H9 (cell line): ENCODE data around the gene CLBA1. TPM values are rescaled to one million over a fixed set of nuclear protein-coding genes. Genes with fewer than 3 reads are reported as not detected.

Experiments
- DNase-seq: peaks from one replicate; pipeline ENCODE4 v3.0.0-alpha.2; 2017
- H2AFZ ChIP-seq: one replicate; pipeline ENCODE4 v1.6.1; 2013; ENCODE audit warnings: mild to moderate bottlenecking, low read length, control low read depth, moderate library complexity
- H2AK5ac ChIP-seq: 2 replicates; pipeline ENCODE4 v1.6.1; 2013; ENCODE audit warnings: low read length, control low read depth, mixed read lengths; ENCODE audit not compliant: insufficient read length
- H2BK120ac ChIP-seq: one replicate; pipeline ENCODE4 v1.6.1; 2013; ENCODE audit warnings: low read depth, mild to moderate bottlenecking, low read length, control low read depth, inconsistent platforms; ENCODE audit not compliant: poor library complexity, severe bottlenecking
- H2BK12ac ChIP-seq: 2 replicates; pipeline ENCODE4 v1.6.1; 2013; ENCODE audit warnings: low read length, control low read depth, mixed read lengths, low read depth; ENCODE audit not compliant: insufficient read length
- H2BK15ac ChIP-seq: 2 replicates; pipeline ENCODE4 v1.6.1; 2013; ENCODE audit warnings: low read depth, low read length, control low read depth
- H2BK20ac ChIP-seq: one replicate; pipeline ENCODE4 v1.6.1; 2013; ENCODE audit warnings: low read depth, mild to moderate bottlenecking, low read length, control low read depth, inconsistent platforms; ENCODE audit not compliant: poor library complexity, severe bottlenecking
- H2BK5ac ChIP-seq: 2 replicates; pipeline ENCODE4 v1.6.1; 2013; ENCODE audit warnings: low read length, control low read depth, mixed read lengths; ENCODE audit not compliant: insufficient read length
- H3K14ac ChIP-seq: 2 replicates; pipeline ENCODE4 v1.6.1; 2013; ENCODE audit warnings: low read length, control low read depth; ENCODE audit not compliant: insufficient read depth
- H3K18ac ChIP-seq: 2 replicates; pipeline ENCODE4 v1.6.1; 2013; ENCODE audit warnings: low read depth, mild to moderate bottlenecking, mixed read lengths, low read length, control low read depth; ENCODE audit not compliant: insufficient read length
- H3K23ac ChIP-seq: 2 replicates; pipeline ENCODE4 v1.6.1; 2013; ENCODE audit warnings: low read length, control low read depth, mixed read lengths, low read depth; ENCODE audit not compliant: insufficient read length
- H3K23me2 ChIP-seq: 2 replicates; pipeline ENCODE4 v1.6.1; 2013; ENCODE audit warnings: low read depth, mild to moderate bottlenecking, mixed read lengths, low read length, control low read depth; ENCODE audit not compliant: insufficient read length, poor library complexity, severe bottlenecking
- H3K27ac ChIP-seq: 2 replicates; pipeline ENCODE4 v1.5.1; 2013; ENCODE audit warnings: low read length, control low read depth, mixed read lengths, low read depth; ENCODE audit not compliant: insufficient read length
- H3K27me3 ChIP-seq: 2 replicates; pipeline ENCODE4 v1.6.1; 2013; ENCODE audit warnings: low read length, control low read depth, inconsistent platforms; ENCODE audit not compliant: insufficient read depth
- H3K4ac ChIP-seq: 2 replicates; pipeline ENCODE4 v1.6.1; 2013; ENCODE audit warnings: low read depth, mild to moderate bottlenecking, control low read depth, inconsistent platforms, low read length, moderate library complexity
- H3K4me1 ChIP-seq: 2 replicates; pipeline ENCODE4 v1.6.1; 2013; ENCODE audit warnings: low read length, control low read depth, inconsistent platforms; ENCODE audit not compliant: insufficient read depth
- H3K4me2 ChIP-seq: 2 replicates; pipeline ENCODE4 v1.6.1; 2013; ENCODE audit warnings: low read length, control low read depth, mixed read lengths; ENCODE audit not compliant: insufficient read length, insufficient read depth
- H3K56ac ChIP-seq: 2 replicates; pipeline ENCODE4 v1.6.1; 2013; ENCODE audit warnings: low read depth, mild to moderate bottlenecking, mixed read lengths, low read length, control low read depth; ENCODE audit not compliant: insufficient read length
- H3K79me1 ChIP-seq: 2 replicates; pipeline ENCODE4 v1.6.1; 2013; ENCODE audit warnings: low read depth, mild to moderate bottlenecking, moderate library complexity, low read length, control low read depth, inconsistent platforms; ENCODE audit not compliant: insufficient read depth, poor library complexity, severe bottlenecking
- H3K79me2 ChIP-seq: 2 replicates; pipeline ENCODE4 v1.6.1; 2013; ENCODE audit warnings: low read length, control low read depth, inconsistent platforms; ENCODE audit not compliant: insufficient read depth
- H3K9ac ChIP-seq: 2 replicates; pipeline ENCODE4 v1.6.1; 2013; ENCODE audit warnings: low read length, control low read depth, mixed read lengths; ENCODE audit not compliant: insufficient read length; ENCODE audit errors: extremely low read depth
- H3K9me3 ChIP-seq: one replicate; pipeline ENCODE4 v1.6.1; 2013; ENCODE audit warnings: low read depth, low read length, inconsistent platforms; ENCODE audit not compliant: control insufficient read depth
- H3T11ph ChIP-seq: one replicate; pipeline ENCODE4 v1.6.1; 2013; ENCODE audit warnings: mild to moderate bottlenecking, low read length, control low read depth, inconsistent platforms
- H4K20me1 ChIP-seq: one replicate; pipeline ENCODE4 v1.6.1; 2013; ENCODE audit not compliant: control insufficient read depth, insufficient read length, insufficient read depth
- H4K5ac ChIP-seq: 2 replicates; pipeline ENCODE4 v1.6.1; 2013; ENCODE audit warnings: low read depth, mild to moderate bottlenecking, mixed read lengths, low read length, control low read depth; ENCODE audit not compliant: insufficient read length
- H4K8ac ChIP-seq: replicated peaks from 2 replicates; pipeline ENCODE4 v1.6.1; 2013; ENCODE audit warnings: low read length, control low read depth, mixed read lengths, low read depth; ENCODE audit not compliant: insufficient read length
- H4K91ac ChIP-seq: 2 replicates; pipeline ENCODE4 v1.6.1; 2013; ENCODE audit warnings: low read depth, mild to moderate bottlenecking, moderate library complexity, mixed read lengths, low read length, control low read depth; ENCODE audit not compliant: insufficient read length
- H3K27ac Mint-ChIP-seq, 3 experiments: 2 replicates in 2 of 3; 3 replicates in 1 of 3; pipeline ENCODE4 v1.8.0; 2020 to 2021; ENCODE audit warnings: mixed read lengths in 3 of 3, mild to moderate bottlenecking in 1 of 3, moderate library complexity in 1 of 3
- H3K27me3 Mint-ChIP-seq: 2 replicates; pipeline ENCODE4 v1.8.0; 2021; ENCODE audit warnings: low read depth, mild to moderate bottlenecking, moderate library complexity, mixed read lengths
- H3K36me3 Mint-ChIP-seq, 3 experiments: 2 replicates in 2 of 3; 3 replicates in 1 of 3; pipeline ENCODE4 v1.8.0; 2020 to 2021; ENCODE audit warnings: low read depth in 3 of 3, mixed read lengths in 3 of 3; ENCODE audit not compliant: insufficient read depth in 1 of 3
- H3K4me1 Mint-ChIP-seq, 2 experiments: 2 replicates each; pipeline ENCODE4 v1.8.0; 2020; ENCODE audit warnings: mixed read lengths in 2 of 2
- H3K4me3 Mint-ChIP-seq, 2 experiments: 2 replicates in 1 of 2; 3 replicates in 1 of 2; pipeline ENCODE4 v1.8.0; 2020 to 2021; ENCODE audit warnings: mild to moderate bottlenecking in 2 of 2, mixed read lengths in 2 of 2, moderate library complexity in 1 of 2
- H3K9me3 Mint-ChIP-seq, 2 experiments: 2 replicates in 1 of 2; 3 replicates in 1 of 2; pipeline ENCODE4 v1.8.0; 2020; ENCODE audit warnings: mild to moderate bottlenecking in 2 of 2, mixed read lengths in 2 of 2, moderate library complexity in 1 of 2
- CTCF ChIP-seq: fragments of 200-600 bp; sonication (generic); conservative IDR thresholded peaks from 3 replicates; pipeline ENCODE4 v1.8.0; 2021; ENCODE audit warnings: antibody characterized with exemption, mild to moderate bottlenecking
- WGBS: extraction: QIAGEN DNeasy Blood & Tissue Kit; methylation state at CpG from one replicate; pipeline ENCODE4 v1.1.7; 2013; ENCODE audit warnings: missing lambda C conversion rate, low lambda C conversion rate, mixed read lengths; ENCODE audit not compliant: insufficient read length; ENCODE audit errors: extremely low coverage; 5-methylcytosine and 5-hydroxymethylcytosine counted together
- total RNA-seq: library from RNA; stranded (reverse); gene quantifications from 2 replicates; pipeline ENCODE4 v1.2.1, GENCODE V29; 2021

Gene CLBA1
- total RNA-seq, 1 experiment from 2014 or later: 2.4 TPM

DNA sequence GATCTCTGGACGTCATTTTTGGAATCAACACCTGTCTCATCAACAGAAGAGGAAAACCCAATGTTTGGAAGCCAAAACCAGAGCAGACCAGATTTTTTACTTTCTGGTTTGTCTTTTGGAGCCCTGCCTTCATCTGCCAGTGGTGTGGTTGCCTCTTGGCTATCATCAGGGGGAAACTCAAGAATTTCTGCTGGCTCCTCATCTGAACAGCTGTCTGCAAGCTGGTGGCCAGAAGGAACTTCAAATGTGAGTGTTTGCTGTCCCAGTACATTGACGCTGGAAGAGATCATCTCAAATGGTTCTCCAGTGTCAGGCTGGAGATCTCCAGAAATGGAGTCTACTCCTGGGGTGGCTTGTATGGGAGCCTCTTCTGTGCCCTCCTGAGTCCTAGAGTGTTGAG, 47.2 kb upstream of the CLBA1 start:
- Histone ChIP-seq H3T11ph (no peak overlapping the region), H3K27ac (no peak overlapping the region), H3K79me2 (no peaks in the 10 kb centered on the region), H3K27me3 (peaks cover 10% of the 10 kb centered on the region; the same call in 1 of the 2 replicates), H2AK5ac (no peak overlapping the region), H2AFZ (no peak overlapping the region), H3K14ac (no peak overlapping the region), H3K23me2 (no peaks in the 10 kb centered on the region), H2BK12ac (no peak overlapping the region), H3K9me3 (no peaks in the 10 kb centered on the region), H3K56ac (no peak overlapping the region), H4K20me1 (no peaks in the 10 kb centered on the region), H4K5ac (no peak overlapping the region), H3K9ac (no peak overlapping the region), H3K18ac (no peak overlapping the region), H2BK20ac (no peak overlapping the region), H3K79me1 (no peaks in the 10 kb centered on the region), H3K4me2 (no peak overlapping the region), H4K8ac (no peak overlapping the region), H2BK5ac (no peak overlapping the region), H4K91ac (no peak overlapping the region), H3K23ac (no peak overlapping the region), H2BK120ac (no peak overlapping the region), H2BK15ac (no peak overlapping the region), H3K4ac (no peak overlapping the region), H3K4me1 (no peaks in the 10 kb centered on the region)
- H3K4me3 Mint-ChIP-seq: no peak overlapping the region
- peaks cover 0 to 6% of the 10 kb centered on the region in 2 experiments; a peak in 2 of 5 replicates for H3K9me3 Mint-ChIP-seq
- no peak overlapping the region for H3K27ac Mint-ChIP-seq
- peaks cover 73% of the 10 kb centered on the region for H3K27me3 Mint-ChIP-seq
- TF ChIP-seq CTCF: no peak
- DNase-seq: no peak
- no peaks in the 10 kb centered on the region for H3K36me3 Mint-ChIP-seq
- no CpG with 5 or more reads among the region's 2 CpGs for WGBS
- peaks cover 0 to 7% of the 10 kb centered on the region in 2 experiments; a peak in 2 of 4 replicates for H3K4me1 Mint-ChIP-seq
